ENCODE measurements around the gene TRPV2. TPM values are rescaled to one million over a fixed set of nuclear protein-coding genes. Genes with fewer than 3 reads are reported as not detected.

Gene TRPV2
- total and polyA plus RNA-seq, 10 of the 15 experiments (the other 5 are each of a cell fraction or from before 2014, with no cell fraction given) = 8.9 to 94.4 (median 54.1) TPM

DNA sequence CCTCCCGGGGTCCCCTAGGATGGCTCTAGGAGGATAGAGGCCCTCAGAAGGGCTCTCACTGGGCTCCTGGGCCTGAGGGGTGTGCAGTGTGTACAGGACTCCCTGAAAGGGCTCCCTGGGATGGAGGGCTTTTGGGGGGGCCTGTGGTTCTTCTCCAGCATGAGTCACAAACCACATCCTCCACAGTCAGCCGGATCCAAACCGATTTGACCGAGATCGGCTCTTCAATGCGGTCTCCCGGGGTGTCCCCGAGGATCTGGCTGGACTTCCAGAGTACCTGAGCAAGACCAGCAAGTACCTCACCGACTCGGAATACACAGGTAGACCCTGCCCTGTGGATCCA is 4.5 kb downstream of the TRPV2 start (continued):
- TF ChIP-seq, protein P1, sequence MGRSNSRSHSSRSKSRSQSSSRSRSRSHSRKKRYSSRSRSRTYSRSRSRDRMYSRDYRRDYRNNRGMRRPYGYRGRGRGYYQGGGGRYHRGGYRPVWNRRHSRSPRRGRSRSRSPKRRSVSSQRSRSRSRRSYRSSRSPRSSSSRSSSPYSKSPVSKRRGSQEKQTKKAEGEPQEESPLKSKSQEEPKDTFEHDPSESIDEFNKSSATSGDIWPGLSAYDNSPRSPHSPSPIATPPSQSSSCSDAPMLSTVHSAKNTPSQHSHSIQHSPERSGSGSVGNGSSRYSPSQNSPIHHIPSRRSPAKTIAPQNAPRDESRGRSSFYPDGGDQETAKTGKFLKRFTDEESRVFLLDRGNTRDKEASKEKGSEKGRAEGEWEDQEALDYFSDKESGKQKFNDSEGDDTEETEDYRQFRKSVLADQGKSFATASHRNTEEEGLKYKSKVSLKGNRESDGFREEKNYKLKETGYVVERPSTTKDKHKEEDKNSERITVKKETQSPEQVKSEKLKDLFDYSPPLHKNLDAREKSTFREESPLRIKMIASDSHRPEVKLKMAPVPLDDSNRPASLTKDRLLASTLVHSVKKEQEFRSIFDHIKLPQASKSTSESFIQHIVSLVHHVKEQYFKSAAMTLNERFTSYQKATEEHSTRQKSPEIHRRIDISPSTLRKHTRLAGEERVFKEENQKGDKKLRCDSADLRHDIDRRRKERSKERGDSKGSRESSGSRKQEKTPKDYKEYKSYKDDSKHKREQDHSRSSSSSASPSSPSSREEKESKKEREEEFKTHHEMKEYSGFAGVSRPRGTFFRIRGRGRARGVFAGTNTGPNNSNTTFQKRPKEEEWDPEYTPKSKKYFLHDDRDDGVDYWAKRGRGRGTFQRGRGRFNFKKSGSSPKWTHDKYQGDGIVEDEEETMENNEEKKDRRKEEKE (IDR thresholded peaks at IDR 0.05) = no peak
- TF ChIP-seq NR2C2 (IDR thresholded peaks at IDR 0.05; ENCODE audit: borderline replicate concordance, control insufficient read depth, insufficient read length, low read depth) = no peak
- no peak for TF ChIP-seq BCL11A (IDR thresholded peaks at IDR 0.05; ENCODE audit: low read depth, low read length)
- TF ChIP-seq BHLHE40 (IDR thresholded peaks at IDR 0.05; ENCODE audit: borderline replicate concordance in 1 of 2, low read depth in 2 of 2, low read length in 1 of 2) = 0 out of 4 replicates have a peak, but pooled peaks of 1 of the 2 experiments have one; percentile 29
- TF ChIP-seq, protein P2, sequence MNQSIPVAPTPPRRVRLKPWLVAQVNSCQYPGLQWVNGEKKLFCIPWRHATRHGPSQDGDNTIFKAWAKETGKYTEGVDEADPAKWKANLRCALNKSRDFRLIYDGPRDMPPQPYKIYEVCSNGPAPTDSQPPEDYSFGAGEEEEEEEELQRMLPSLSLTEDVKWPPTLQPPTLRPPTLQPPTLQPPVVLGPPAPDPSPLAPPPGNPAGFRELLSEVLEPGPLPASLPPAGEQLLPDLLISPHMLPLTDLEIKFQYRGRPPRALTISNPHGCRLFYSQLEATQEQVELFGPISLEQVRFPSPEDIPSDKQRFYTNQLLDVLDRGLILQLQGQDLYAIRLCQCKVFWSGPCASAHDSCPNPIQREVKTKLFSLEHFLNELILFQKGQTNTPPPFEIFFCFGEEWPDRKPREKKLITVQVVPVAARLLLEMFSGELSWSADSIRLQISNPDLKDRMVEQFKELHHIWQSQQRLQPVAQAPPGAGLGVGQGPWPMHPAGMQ (IDR thresholded peaks at IDR 0.05; ENCODE audit: borderline replicate concordance) = no peak
- TF ChIP-seq NR2C1 (IDR thresholded peaks at IDR 0.05) = no peak
- no peak for TF ChIP-seq CREB1 (IDR thresholded peaks at IDR 0.05; ENCODE audit: low read depth)
- TF ChIP-seq STAT3 (IDR thresholded peaks at IDR 0.05; ENCODE audit: low read depth, low read length) = no peak
- TF ChIP-seq, protein P3, sequence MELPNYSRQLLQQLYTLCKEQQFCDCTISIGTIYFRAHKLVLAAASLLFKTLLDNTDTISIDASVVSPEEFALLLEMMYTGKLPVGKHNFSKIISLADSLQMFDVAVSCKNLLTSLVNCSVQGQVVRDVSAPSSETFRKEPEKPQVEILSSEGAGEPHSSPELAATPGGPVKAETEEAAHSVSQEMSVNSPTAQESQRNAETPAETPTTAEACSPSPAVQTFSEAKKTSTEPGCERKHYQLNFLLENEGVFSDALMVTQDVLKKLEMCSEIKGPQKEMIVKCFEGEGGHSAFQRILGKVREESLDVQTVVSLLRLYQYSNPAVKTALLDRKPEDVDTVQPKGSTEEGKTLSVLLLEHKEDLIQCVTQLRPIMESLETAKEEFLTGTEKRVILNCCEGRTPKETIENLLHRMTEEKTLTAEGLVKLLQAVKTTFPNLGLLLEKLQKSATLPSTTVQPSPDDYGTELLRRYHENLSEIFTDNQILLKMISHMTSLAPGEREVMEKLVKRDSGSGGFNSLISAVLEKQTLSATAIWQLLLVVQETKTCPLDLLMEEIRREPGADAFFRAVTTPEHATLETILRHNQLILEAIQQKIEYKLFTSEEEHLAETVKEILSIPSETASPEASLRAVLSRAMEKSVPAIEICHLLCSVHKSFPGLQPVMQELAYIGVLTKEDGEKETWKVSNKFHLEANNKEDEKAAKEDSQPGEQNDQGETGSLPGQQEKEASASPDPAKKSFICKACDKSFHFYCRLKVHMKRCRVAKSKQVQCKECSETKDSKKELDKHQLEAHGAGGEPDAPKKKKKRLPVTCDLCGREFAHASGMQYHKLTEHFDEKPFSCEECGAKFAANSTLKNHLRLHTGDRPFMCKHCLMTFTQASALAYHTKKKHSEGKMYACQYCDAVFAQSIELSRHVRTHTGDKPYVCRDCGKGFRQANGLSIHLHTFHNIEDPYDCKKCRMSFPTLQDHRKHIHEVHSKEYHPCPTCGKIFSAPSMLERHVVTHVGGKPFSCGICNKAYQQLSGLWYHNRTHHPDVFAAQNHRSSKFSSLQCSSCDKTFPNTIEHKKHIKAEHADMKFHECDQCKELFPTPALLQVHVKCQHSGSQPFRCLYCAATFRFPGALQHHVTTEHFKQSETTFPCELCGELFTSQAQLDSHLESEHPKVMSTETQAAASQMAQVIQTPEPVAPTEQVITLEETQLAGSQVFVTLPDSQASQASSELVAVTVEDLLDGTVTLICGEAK (IDR thresholded peaks at IDR 0.05; ENCODE audit: borderline replicate concordance) = no peak
- TF ChIP-seq IKZF1 (conservative IDR thresholded peaks at IDR 0.05) = peak; percentile 79
- no peak for TF ChIP-seq TCF12 (IDR thresholded peaks at IDR 0.05; ENCODE audit: low read depth, low read length)
- no peak for TF ChIP-seq JUNB (IDR thresholded peaks at IDR 0.05)
- TF ChIP-seq, protein P4, sequence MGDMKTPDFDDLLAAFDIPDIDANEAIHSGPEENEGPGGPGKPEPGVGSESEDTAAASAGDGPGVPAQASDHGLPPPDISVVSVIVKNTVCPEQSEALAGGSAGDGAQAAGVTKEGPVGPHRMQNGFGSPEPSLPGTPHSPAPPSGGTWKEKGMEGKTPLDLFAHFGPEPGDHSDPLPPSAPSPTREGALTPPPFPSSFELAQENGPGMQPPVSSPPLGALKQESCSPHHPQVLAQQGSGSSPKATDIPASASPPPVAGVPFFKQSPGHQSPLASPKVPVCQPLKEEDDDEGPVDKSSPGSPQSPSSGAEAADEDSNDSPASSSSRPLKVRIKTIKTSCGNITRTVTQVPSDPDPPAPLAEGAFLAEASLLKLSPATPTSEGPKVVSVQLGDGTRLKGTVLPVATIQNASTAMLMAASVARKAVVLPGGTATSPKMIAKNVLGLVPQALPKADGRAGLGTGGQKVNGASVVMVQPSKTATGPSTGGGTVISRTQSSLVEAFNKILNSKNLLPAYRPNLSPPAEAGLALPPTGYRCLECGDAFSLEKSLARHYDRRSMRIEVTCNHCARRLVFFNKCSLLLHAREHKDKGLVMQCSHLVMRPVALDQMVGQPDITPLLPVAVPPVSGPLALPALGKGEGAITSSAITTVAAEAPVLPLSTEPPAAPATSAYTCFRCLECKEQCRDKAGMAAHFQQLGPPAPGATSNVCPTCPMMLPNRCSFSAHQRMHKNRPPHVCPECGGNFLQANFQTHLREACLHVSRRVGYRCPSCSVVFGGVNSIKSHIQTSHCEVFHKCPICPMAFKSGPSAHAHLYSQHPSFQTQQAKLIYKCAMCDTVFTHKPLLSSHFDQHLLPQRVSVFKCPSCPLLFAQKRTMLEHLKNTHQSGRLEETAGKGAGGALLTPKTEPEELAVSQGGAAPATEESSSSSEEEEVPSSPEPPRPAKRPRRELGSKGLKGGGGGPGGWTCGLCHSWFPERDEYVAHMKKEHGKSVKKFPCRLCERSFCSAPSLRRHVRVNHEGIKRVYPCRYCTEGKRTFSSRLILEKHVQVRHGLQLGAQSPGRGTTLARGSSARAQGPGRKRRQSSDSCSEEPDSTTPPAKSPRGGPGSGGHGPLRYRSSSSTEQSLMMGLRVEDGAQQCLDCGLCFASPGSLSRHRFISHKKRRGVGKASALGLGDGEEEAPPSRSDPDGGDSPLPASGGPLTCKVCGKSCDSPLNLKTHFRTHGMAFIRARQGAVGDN (IDR thresholded peaks at IDR 0.05) = 0 out of 2 replicates have a peak, but pooled peaks have one; percentile 17
- TF ChIP-seq POLR2AphosphoS2 (IDR thresholded peaks at IDR 0.05; ENCODE audit: low read depth, low read length) = no peak
- peak; percentile 19; the same call in 1 of the 2 replicates for TF ChIP-seq NFIC (IDR thresholded peaks at IDR 0.05; ENCODE audit: low read depth, low read length)
- no peak for TF ChIP-seq HDAC6 (IDR thresholded peaks at IDR 0.05; ENCODE audit: unreplicated experiment)
- TF ChIP-seq MTA3 (IDR thresholded peaks at IDR 0.05; ENCODE audit: borderline replicate concordance, low read length) = no peak
- TF ChIP-seq CHD2 (IDR thresholded peaks at IDR 0.05; ENCODE audit: borderline replicate concordance, low read depth, low read length) = no peak
- no peak for TF ChIP-seq SREBF2 (IDR thresholded peaks at IDR 0.05; ENCODE audit: low read length)

All from GM12878 (cell line).